ENCODE results near the gene KRT80.
"Not testable (repeated sequence)": the region's sequence is repeated elsewhere in the genome, so short reads cannot be mapped to it uniquely, and the experiment has no call there.

Gene KRT80

DNA sequence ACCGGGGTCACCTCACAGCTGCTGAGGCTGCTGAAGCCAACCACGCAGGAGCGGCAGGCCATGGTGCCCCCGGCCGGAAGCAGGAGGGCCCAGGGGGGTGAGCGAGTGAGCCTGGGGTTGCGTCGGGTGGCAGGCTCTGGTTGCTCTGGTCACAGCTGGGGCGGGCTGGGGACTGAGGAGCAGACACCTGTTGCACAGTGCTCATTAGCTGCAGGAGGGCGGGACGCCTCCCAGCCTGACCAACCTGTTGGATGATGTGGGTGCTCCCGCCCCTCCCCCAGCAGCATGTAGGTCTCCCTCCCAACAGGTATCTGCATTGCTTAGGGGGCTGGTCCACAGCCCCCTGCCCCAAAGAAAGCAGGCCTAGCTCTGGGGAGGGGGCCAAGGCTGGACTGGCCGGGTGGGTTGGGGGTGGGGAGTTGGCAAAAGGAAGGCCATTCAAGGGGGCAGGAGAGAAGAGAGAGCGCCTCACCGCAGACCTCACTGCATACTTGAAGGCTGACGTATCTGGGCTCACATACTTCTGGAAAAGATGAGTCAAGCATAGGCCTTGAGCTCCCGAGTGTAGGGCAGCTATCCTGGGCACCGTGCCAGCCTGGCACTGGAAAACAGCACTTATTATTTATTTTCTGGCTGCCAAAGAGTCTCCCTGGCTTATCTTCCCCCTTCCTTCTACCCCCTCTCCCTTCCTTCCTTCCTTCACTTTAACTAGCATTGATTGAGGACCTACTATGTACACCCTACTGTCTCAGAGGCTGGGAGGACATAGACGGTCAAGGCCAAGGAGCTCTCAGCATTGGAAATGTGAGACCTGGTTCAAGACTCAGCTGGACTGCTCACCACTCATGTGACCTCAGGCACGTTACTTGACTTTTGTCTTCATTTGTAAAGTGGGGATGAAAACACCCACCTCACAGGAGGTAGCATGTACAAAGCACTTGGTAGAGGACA lies at the start of gene KRT80:
KRT80 (minus strand) TSS at position 174 of the 951 bp plus-strand sequence; CDS start at position 62, 112 bp downstream.
- peak; percentile 34 for DNase-seq

DNA sequence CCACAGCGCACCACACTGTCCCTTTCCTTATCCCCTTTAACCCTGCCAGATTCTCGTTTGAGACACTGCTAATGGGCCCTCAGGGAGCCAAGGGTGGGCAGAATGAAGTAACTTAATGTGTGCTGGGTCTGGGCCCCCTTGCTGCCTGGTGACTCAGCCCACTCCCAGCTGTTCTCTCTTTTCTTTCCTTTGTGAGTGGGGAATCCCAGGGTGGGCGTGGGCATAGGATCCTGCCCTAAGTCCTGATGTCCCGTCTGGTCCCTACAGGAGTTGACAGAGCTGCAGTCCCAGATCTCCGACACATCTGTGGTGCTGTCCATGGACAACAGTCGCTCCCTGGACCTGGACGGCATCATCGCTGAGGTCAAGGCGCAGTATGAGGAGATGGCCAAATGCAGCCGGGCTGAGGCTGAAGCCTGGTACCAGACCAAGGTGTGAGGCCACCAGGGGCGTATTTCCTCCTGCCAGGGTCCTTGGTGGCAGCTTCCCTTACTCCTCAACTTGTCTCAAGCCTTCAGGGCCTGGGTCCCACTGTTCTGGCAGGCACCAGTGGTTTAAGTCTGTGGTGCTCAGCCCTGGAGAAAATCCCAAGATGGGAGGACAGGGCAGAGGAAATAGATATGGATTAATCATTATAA lies 49.5 kb upstream of the KRT80 start:
- no peak for DNase-seq

DNA sequence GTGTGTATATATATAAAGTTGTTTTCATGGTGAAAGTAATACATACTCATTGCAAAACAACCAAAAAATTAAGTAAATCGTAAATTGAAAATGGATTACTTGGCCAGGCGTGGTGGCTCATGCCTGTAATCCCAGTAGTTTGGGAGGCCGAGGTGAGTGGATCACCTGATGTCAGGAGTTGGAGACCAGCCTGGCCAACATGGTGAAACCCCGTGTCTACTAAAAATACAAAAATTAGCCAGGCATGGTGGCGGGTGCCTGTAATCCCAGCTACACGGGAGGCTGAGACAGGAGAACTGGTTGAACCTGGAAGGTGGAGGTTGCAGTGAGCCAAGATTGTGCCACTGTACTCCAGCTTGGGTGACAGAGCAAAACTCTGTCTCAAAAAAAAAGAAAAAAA lies 48.4 kb upstream of the KRT80 start:
- DNase-seq, result not testable (repeated sequence)

DNA sequence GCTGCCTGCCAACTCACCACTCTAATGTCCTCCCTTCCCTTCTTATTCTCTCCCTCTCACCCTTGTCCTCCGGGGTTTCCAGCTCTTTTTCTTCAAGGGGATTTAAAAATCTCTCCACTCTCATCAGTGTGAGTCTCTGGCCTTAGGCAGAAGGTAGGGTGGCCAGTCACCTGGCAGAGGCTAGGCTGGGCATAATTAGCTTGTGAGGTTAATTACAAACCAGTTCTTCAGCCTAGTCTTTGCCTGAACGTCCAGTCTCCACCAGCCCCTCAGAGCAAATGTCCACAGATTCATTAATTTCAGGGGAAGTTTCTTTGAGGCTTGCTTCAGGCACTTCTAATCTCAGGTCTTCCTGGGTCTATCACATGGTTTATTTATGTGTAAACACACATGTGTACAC lies 48.0 kb upstream of the KRT80 start:
- no peak for DNase-seq

DNA sequence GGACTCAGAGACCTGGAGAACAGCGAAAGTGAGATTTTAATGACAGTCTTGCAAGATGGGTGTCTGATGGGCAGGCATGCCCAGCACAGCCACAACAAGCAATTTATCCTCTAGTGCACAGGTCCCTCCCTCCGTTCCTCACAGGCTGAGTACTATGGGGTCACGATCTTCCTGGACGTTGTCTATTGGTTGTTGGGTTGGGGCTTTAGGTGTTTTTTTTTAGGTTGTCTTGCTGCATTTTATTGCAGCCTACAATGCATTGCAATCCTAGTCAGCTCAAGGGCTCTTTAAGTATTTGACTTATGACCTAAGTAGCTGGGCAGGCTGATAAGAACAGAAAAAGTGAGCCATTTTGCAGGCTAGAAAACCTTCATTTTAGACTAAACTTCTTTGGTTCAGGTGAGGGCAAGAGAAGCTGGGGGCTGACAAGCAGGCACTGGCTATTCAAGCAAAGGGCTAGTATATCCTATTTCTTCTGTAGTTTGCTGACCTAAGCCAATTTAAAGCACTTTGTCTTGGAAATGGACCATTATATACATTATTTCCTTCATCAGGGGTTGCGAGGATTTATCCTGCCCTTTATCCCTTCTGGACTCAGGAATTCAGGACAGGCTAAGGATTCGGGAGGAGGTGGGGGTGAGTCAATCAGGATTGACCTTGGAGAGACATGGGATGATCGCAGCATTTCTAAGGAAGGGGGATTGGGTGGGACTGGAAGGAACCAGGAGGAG lies 47.3 kb upstream of the KRT80 start:
- no peak for DNase-seq

DNA sequence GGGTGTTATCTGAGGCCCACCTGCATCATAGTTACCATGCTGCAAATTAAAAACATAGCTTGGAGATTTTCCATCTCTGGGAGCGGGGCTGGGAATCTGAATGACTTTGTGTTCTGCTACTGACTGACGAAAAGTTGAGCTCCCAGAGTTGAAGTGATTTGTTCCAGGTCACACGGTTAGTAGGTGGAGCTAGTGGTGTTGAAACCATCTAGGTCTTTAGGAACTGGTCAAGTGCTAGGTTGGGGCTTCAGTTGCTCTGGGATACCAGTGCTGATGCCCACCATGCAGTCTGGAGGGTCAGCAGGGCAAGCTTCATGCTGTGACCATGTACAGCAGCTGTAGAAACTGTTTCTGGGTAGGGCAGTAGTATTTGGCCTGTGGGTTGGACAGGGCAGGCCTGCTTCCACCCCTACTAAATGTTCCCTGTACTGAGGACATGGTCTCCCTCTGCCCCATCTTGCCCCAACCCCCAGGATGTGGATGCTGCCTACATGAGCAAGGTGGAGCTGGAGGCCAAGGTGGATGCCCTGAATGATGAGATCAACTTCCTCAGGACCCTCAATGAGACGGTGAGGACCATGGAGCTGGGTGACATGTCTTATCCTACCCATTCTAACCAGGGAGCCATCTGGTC lies 46.5 kb upstream of the KRT80 start:
- DNase-seq, result no peak

DNA sequence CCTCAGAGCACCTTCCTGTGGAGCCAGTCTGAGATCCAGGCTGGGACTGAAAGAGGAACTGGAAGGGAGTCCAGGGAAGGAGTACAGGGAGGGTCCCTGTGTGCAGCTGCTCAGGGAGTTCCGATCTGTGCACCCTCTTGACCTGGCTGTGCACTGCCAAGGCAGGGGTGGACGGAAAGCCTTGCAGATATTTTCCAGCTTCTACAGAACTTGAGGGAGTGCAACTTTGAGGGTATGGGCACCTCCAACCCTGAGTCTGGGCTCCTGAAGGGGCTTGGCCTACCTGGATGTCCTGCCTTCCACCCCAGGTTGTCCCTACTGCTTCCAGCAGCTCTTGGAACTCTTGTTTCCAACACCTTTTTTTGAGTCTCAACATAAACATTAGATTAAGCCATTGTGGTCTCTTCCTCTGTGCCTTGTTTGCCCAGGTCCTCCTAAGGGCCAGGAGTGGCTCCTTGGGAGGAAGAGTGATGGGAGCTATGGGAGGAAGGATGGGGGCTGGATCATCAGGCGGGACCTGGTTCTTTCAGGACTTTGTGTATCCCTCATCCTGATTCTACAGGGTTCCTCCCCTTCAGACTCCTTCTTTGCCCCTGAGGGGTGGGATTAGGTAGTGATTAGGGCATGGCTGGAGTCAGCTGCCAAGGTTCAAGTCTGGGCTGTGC lies 44.7 kb upstream of the KRT80 start:
- DNase-seq, result no peak

DNA sequence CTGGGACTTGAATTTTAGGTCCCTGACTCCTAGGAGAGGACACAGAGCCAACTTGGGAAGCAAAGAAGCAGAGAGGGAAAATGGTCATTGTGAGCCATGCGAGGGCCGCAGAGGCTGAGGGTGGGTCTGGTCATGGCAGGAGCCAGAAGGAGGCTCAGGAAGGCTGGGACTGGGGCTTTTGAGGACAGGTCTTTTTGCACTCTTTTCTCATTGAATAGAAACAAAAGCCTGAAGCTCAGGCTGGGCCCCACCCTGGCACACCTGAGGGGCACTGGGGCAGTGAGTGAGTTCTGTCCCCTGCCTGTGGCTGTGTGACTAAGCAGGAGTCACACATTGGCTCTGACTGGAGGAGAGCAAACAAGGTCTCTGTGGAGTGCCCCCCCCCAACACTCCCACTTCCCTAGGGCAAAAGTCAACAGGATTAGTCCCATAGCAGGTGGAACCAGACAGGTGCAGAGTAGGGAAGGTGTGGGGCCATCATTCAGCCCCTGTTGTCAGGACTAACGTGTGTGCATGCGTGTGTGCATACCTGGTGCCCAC lies 44.1 kb upstream of the KRT80 start:
- no peak for DNase-seq

DNA sequence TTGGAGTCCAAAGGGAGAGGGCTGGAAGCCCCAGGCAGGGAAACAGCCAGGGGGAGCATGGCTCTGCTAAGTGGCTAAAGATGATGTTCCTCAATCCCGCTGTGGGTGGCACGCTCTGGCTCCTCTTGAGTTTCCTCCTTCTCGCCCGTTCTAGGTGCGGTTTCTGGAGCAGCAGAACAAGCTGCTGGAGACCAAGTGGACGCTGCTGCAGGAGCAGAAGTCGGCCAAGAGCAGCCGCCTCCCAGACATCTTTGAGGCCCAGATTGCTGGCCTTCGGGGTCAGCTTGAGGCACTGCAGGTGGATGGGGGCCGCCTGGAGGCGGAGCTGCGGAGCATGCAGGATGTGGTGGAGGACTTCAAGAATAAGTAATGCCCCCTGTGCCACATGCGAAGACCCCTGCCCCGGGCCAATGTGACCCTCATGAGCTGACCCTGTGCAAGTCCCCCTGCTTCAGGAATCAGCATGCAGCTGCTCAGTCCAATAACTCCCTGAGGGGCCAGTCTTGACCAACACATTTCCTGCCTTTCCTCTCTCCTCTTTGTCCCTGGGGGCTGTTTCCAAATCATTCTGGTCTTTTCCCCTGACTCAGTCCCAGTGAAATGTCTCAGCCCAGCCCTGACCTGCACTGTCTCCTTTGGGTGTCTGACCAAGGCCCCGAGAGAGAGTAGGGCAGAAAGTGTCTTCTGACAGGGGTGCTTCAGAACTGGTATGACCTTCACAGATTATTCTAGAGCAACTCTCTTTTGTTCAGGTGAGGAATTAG lies 43.4 kb upstream of the KRT80 start:
- no peak for DNase-seq

DNA sequence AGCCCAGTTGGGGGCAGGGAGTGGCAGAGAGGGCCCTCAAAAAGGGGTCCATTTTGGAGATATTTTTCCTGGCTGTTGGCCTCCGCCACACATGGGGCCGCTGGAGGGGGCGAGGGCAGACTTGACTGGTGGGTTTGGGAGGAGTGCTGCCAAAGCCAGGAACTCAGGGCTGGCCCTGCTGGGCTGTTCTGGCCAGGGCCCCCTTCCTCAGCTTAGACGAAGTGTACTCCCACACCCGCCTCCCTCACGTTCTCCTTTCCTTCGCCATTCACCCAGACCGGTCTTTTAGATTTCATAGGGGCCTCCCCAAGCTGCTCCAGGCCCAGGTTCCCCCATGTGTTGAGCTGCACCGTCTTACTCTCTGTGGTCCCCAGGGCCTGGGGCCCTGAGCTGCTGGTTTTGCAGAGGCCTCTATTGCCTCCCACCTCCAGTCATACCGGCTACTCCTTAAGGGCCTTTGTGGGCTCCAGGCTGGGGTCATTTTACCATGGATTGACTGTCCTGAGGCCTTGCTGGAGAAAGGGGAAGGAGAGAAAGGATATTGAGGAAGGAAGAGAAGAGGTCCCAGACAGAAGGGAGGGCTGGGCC lies 42.5 kb upstream of the KRT80 start:
- DNase-seq, result no peak

DNA sequence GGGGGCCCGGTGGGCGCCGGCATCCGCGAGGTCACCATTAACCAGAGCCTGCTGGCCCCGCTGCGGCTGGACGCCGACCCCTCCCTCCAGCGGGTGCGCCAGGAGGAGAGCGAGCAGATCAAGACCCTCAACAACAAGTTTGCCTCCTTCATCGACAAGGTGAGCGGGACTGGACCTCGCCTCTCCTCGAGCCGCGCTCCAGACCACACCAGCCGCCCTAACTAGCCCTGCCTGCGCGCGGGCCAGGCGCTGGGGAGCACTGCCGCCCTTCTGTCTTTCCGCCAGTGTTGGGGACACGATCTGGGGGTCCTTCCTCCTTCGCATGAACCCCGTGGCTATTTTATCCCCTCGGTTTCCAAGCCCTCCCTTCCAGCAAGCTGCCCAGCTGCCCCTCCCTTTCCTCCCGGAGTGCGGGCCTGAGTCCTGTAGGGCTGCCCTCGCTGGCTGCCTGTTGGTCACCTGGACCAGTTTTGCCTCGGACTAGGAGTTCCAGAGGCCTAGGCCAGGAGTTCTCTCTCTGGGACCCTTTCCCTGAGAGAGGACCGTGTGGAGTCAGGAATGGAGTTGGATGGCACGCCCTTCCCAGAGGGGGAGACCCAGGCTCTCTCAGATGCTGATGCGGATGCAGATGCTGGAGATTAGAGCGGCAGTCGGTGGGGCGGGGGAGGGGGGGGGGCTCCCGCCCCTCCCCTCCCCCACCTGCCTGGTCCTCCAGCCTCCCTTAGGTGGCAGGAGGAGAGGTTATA lies 41.8 kb upstream of the KRT80 start:
- no peak for DNase-seq

DNA sequence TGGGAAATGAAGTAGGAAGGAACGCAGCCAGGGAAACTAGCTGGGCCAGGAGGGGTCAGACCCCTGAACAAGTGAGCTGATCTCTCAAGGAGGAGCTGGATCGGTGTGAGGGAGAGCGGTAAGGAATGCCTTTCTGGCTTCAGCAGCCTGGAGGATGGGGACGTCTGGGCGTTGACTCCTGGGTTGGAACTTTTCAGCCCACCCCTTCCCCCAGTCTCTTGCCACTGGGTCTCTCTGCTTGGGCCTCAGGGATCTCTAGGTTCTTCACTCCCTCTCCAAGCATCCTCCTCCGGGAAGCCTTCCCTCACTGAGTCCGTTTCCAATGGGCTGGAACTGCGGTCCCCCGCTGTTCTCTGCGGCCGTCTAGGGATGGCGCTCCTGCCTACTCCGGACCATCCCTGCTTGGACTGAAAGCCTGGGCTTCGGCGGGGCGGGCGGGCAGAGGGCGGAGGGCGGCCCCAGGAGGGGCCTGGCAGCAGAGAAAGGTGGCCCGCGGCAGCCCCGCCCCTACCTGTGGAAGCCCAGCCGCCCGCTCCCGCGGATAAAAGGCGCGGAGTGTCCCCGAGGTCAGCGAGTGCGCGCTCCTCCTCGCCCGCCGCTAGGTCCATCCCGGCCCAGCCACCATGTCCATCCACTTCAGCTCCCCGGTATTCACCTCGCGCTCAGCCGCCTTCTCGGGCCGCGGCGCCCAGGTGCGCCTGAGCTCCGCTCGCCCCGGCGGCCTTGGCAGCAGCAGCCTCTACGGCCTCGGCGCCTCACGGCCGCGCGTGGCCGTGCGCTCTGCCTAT lies 41.1 kb upstream of the KRT80 start, which contains the start of gene KRT7:
KRT7 (plus strand) TSS at position 570 of the 788 bp plus-strand sequence; CDS start at position 624, 54 bp downstream.
- DNase-seq, result no peak

DNA sequence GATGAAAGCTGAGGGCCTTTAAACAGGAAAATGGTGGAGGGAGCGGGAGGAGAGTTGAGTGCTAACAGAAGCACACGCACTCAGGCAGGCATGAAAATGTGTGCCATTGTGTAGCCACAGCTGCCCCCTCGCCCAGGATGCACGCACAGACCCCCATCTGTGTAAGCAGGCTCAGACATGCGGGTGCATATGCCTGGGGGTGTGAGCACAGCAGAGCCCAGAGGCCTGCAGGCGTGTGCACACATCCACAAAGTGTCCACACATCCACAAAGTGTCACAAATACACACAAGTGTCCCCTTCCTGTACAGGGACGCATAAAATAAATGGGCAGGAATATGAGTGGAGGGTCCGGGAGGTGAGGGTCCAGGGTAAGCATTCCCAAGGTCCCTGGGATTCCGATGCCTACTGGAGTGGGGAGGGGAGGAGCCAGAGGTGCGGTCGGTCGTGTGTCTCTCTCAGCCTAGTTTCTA lies 40.4 kb upstream of the KRT80 start:
- DNase-seq, result no peak

DNA sequence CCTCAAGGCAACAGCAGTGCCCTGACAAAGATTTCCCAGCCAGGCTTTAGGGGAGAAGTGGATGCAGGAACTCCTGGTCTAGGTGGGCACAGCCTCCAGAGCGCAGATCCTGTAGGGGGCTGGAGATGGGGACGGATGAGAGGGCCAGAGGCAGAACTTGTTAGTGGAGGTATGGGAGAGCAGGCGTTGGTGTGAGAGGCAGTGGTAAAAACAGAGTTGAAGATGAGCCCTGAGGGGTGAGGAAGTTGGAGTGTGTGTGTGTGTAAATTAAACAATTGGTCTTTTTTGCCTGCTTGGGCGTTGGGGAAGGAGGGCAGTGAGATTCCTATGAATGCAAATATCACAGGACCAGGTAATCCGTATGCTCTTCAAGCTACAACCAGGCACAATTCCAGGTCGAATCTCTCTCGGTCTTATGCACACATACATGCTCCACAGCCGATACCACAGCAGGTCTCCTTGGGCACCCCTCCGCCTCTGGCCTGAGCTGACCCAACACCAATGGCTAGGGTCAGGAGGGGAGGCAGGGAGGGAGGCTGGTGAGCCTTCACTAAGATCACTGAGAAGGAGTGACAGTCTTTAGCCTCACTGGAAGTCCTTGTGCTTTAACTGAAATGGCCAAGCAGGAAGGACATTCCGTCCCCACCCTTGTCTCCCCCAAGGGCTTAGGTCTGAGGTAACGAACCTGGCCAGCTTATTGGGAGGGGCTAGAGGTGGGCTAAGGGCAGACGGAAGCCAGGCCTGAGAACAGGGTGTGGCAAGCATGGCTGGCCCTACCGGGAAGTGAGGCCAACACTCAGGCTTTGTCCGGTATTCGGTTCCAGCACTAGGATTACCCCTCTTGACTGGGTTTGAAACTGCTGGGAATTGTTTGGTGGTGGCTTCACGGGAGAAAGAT lies 39.7 kb upstream of the KRT80 start:
- no peak for DNase-seq

DNA sequence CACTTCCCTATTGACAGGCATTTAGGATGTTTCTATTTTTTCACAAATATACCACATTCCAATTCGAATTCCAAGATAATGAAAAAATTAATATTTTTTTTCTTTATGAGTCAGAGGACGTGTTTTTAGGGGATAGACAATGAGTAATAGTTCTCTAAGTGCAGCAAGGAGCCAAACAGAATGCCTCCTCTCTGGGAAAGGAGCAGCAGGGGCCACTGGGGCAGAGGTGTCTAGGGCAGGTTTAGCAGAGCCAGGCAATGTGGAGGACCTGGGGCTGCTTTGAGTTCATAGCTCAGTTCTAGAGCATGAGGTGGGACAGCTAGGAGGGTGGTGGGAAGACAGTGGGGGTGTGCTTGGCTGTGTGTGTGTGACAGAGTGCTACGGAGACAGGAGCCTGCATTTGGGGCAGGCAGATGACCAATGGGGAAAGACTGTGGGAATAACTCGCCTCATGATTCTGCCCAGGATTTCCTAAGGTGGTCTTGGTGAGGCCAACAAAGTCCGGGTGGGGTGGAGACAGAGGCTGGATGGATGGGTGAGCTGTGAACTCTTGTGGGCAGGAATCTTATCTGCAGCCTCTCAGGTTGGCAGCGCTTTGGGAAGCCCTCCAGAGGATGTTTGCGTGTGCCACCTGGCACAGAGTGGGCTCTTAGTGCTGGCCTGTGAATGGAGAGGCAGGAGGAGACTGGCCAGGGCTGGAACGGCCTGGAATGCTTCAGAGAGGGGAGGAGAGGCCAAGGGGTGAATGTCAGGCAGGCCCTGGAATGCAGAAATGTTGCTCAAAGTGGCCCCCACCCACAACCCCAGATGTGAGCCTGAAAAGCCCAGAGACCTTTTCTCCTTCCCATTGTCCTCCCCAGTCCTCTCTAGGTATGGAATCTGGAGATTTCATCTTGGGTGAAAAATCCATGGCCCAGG lies 38.8 kb upstream of the KRT80 start:
- DNase-seq, result no peak

DNA sequence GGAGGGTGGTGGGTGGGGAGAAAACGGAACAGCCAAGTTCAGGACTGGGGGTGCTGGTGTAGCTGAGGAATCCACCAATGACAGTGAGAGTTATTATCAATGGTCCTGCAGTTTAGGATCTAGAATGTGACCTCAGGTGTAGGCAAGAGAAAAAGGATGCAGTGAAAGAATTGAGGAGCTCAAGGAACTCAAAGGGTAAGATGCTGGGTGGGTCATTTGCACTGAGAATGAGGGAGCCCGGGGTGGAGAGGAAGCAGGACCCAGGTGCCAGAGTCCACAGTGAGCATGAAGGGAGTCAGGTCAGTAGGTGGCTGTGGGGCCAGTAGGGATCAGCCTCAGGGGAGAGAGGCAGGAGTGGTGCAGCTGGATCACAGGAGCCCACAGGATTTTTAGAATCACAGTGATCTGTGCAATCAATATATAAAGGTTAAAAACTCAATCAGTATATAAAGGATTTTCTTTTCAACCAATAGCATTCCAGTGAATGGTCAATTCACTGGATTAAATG lies 38.1 kb upstream of the KRT80 start:
- no peak for DNase-seq

DNA sequence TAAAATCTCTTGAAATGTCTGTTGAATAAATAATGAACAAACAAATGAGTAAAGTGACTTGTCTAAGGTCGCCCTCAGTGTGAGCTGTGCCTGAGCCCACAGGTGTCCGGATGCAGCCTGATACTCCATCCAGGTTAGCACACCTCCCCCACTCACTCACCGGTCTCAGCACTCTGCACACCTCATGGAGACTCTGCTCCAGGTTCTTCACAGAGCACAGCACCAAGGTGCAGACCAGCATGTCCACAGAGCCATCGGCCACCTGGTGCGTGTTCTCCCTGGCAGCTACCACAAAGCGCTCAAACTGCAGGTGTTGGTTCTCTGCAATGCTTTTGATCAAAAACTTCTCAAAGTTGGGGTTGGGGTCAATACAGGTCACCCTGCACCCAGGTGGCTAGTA lies 37.1 kb upstream of the KRT80 start:
- DNase-seq, result no peak
